ENCODE measurements around the gene LDHAL6B. TPM values are rescaled to one million over a fixed set of nuclear protein-coding genes. Genes with fewer than 3 reads are reported as not detected.

LDHAL6B gene
- total RNA-seq, 1 experiment from 2014 or later, result not detected

- Histone ChIP-seq H3K27ac (ENCODE audit: low read length) (no peak overlapping the region), H3K36me3 (ENCODE audit: insufficient read depth, low read length) (no peaks in the 10 kb centered on the region), H3K27me3 (ENCODE audit: low read length) (no peaks in the 10 kb centered on the region), H3K4me2 (ENCODE audit: low read depth, low read length, poor library complexity, severe bottlenecking) (no peak overlapping the region), H3K9me3 (ENCODE audit: low read length) (no peaks in the 10 kb centered on the region), H2AFZ (ENCODE audit: low read length) (no peak overlapping the region), H3K9ac (ENCODE audit: low read length) (no peak overlapping the region), H3K9me2 (replicated peaks; ENCODE audit: insufficient read depth, low read length) (no peaks in the 10 kb centered on the region), H3K4me3 (ENCODE audit: low read length) (no peak overlapping the region), H3K4me1 (ENCODE audit: low read length) (peaks cover 2% of the 10 kb centered on the region; the same call in 1 of the 2 replicates), H4K20me1 (ENCODE audit: insufficient read depth, low read depth, low read length) (no peaks in the 10 kb centered on the region), H3K79me2 (ENCODE audit: low read length) (no peaks in the 10 kb centered on the region)
- no peak for DNase-seq
Measured at GRCh38 chr15:59243622-59244021, 37.0 kb downstream of the LDHAL6B start.

DNA sequence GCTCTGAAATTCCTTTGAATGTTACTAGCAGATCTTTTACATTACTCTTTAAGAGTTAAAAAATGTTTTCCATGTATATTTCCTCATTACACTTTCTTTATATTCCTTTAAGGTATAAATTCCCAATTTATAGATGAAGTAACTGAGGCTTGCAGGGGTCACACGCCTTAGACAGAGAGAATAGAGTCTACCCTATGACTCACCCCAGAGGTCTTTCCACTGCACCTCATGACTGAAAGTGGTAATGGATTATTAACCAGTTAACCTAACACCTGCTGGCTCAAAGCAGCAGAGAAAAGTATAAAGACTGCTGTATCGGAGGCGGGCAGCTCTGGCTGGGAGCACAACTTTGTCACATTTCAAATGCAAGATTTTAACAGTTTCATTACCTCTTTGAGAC, 37.7 kb downstream of the LDHAL6B start:
- no peak for DNase-seq
- H3K36me3 ChIP-seq (ENCODE audit: insufficient read depth, low read length), result no peaks in the 10 kb centered on the region
- no peaks in the 10 kb centered on the region for H4K20me1 ChIP-seq (ENCODE audit: insufficient read depth, low read depth, low read length)
- H3K9me2 ChIP-seq (replicated peaks; ENCODE audit: insufficient read depth, low read length), result no peaks in the 10 kb centered on the region
- no peaks in the 10 kb centered on the region for H3K27me3 ChIP-seq (ENCODE audit: low read length)
- no peak overlapping the region for H3K4me3 ChIP-seq (ENCODE audit: low read length)
- peaks cover 2% of the 10 kb centered on the region; the same call in 1 of the 2 replicates for H3K4me1 ChIP-seq (ENCODE audit: low read length)
- no peak overlapping the region for H2AFZ ChIP-seq (ENCODE audit: low read length)
- no peaks in the 10 kb centered on the region for H3K9me3 ChIP-seq (ENCODE audit: low read length)
- H3K79me2 ChIP-seq (ENCODE audit: low read length), result no peaks in the 10 kb centered on the region
- no peak overlapping the region for H3K9ac ChIP-seq (ENCODE audit: low read length)
- H3K4me2 ChIP-seq (ENCODE audit: low read depth, low read length, poor library complexity, severe bottlenecking), result no peak overlapping the region
- H3K27ac ChIP-seq (ENCODE audit: low read length), result no peak overlapping the region

DNA sequence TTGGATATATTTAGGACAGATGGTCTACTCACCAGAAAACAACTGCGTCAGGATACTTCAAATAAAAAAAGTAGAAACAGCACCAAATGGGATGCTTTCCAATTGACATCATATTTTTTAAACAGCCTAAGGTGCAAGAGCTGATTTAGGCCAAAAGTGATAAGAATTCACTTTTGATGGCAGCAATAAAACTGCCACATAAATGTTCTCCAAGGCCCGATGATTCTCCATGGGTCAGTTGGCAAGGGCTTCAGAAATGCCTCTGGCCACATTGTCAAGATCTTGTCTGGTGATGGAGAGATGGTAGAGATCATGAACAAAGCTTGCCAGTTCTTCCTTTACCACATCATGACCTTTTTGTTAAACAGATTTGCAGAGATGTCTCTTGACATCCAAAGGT, 38.9 kb downstream of the LDHAL6B start:
- Histone ChIP-seq H3K4me2 (ENCODE audit: low read depth, low read length, poor library complexity, severe bottlenecking) (no peak overlapping the region), H3K4me3 (ENCODE audit: low read length) (no peak overlapping the region), H3K9me3 (ENCODE audit: low read length) (no peaks in the 10 kb centered on the region), H3K27me3 (ENCODE audit: low read length) (no peaks in the 10 kb centered on the region), H3K9me2 (replicated peaks; ENCODE audit: insufficient read depth, low read length) (no peaks in the 10 kb centered on the region), H2AFZ (ENCODE audit: low read length) (no peak overlapping the region), H3K36me3 (ENCODE audit: insufficient read depth, low read length) (no peaks in the 10 kb centered on the region), H3K79me2 (ENCODE audit: low read length) (no peaks in the 10 kb centered on the region), H3K27ac (ENCODE audit: low read length) (no peak overlapping the region), H3K4me1 (ENCODE audit: low read length) (peaks cover 14% of the 10 kb centered on the region), H3K9ac (ENCODE audit: low read length) (no peak overlapping the region), H4K20me1 (ENCODE audit: insufficient read depth, low read depth, low read length) (no peaks in the 10 kb centered on the region)
- no peak for DNase-seq

DNA sequence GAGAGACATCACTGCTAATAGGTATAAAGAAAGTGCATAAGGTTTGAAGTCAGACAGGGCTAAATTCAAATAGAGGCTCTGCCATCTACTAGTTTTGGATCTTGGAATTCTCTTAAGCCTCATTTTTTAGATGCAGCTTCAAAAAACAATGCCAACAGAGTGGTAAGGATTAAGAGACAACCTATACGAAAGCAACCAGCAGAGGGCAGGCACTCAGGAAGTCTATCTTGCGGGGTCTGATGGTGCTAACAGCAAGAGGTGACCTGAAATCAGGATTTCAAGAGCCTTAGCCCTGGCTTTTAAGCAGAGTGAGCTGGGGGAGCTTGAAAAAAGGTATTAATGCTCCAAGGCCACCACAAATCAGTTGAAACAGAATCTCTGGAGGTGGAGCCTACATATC, 40.7 kb downstream of the LDHAL6B start:
- H3K36me3 ChIP-seq (ENCODE audit: insufficient read depth, low read length), result no peaks in the 10 kb centered on the region
- peaks cover 31% of the 10 kb centered on the region for H3K4me1 ChIP-seq (ENCODE audit: low read length)
- no peak overlapping the region for H3K4me3 ChIP-seq (ENCODE audit: low read length)
- H3K79me2 ChIP-seq (ENCODE audit: low read length), result no peaks in the 10 kb centered on the region
- no peak overlapping the region for H3K9ac ChIP-seq (ENCODE audit: low read length)
- no peaks in the 10 kb centered on the region for H3K27me3 ChIP-seq (ENCODE audit: low read length)
- no peak overlapping the region for H3K4me2 ChIP-seq (ENCODE audit: low read depth, low read length, poor library complexity, severe bottlenecking)
- H3K27ac ChIP-seq (ENCODE audit: low read length), result no peak overlapping the region
- no peaks in the 10 kb centered on the region for H3K9me2 ChIP-seq (replicated peaks; ENCODE audit: insufficient read depth, low read length)
- peak; percentile 84 for DNase-seq
- H2AFZ ChIP-seq (ENCODE audit: low read length), result no peak overlapping the region
- H4K20me1 ChIP-seq (ENCODE audit: insufficient read depth, low read depth, low read length), result no peaks in the 10 kb centered on the region
- no peaks in the 10 kb centered on the region for H3K9me3 ChIP-seq (ENCODE audit: low read length)

- no peak for DNase-seq
- Histone ChIP-seq H3K9ac (ENCODE audit: low read length) (no peak overlapping the region), H3K79me2 (ENCODE audit: low read length) (no peaks in the 10 kb centered on the region), H3K36me3 (ENCODE audit: insufficient read depth, low read length) (no peaks in the 10 kb centered on the region), H3K9me3 (ENCODE audit: low read length) (no peaks in the 10 kb centered on the region), H3K4me1 (ENCODE audit: low read length) (peaks cover 34% of the 10 kb centered on the region), H3K4me3 (ENCODE audit: low read length) (no peak overlapping the region), H3K9me2 (replicated peaks; ENCODE audit: insufficient read depth, low read length) (no peaks in the 10 kb centered on the region), H4K20me1 (ENCODE audit: insufficient read depth, low read depth, low read length) (no peaks in the 10 kb centered on the region), H3K27ac (ENCODE audit: low read length) (no peak overlapping the region), H3K27me3 (ENCODE audit: low read length) (no peaks in the 10 kb centered on the region), H3K4me2 (ENCODE audit: low read depth, low read length, poor library complexity, severe bottlenecking) (no peak overlapping the region), H2AFZ (ENCODE audit: low read length) (no peak overlapping the region)
Measured at GRCh38 chr15:59249816-59250215, 43.2 kb downstream of the LDHAL6B start.

DNA sequence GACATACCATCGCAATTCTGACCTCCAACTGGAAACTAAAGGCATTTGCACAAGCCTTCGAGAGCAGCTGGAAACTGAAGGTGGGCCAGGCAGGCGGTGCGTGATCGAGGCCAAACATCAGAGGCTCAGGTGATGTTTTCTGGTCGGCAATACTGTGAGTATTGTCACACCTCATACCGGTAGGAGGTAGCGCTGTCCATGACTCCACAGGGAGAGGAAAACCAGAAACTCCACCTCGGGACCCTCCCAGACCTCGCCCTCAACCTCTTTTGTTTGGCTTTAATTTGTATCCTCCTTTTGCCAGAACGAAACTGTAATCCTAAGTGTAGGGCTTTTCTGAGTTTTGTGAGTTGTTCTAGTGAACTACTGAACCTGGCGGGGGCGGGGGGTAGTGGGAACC, 43.6 kb downstream of the LDHAL6B start:
- Histone ChIP-seq H3K9me3 (ENCODE audit: low read length) (no peaks in the 10 kb centered on the region), H3K4me1 (ENCODE audit: low read length) (peaks cover 34% of the 10 kb centered on the region), H3K27me3 (ENCODE audit: low read length) (no peaks in the 10 kb centered on the region), H3K27ac (ENCODE audit: low read length) (peak overlapping the region; percentile 67; the same call in 1 of the 2 replicates), H2AFZ (ENCODE audit: low read length) (no peak overlapping the region), H3K36me3 (ENCODE audit: insufficient read depth, low read length) (no peaks in the 10 kb centered on the region), H3K9ac (ENCODE audit: low read length) (no peak overlapping the region), H3K4me2 (ENCODE audit: low read depth, low read length, poor library complexity, severe bottlenecking) (peak overlapping the region; percentile 65), H3K4me3 (ENCODE audit: low read length) (no peak overlapping the region), H3K79me2 (ENCODE audit: low read length) (no peaks in the 10 kb centered on the region), H3K9me2 (replicated peaks; ENCODE audit: insufficient read depth, low read length) (no peaks in the 10 kb centered on the region), H4K20me1 (ENCODE audit: insufficient read depth, low read depth, low read length) (no peaks in the 10 kb centered on the region)
- DNase-seq, result no peak

- Histone ChIP-seq H3K9me3 (ENCODE audit: low read length) (no peaks in the 10 kb centered on the region), H3K27ac (ENCODE audit: low read length) (peak overlapping the region; percentile 67), H3K4me1 (ENCODE audit: low read length) (peaks cover 34% of the 10 kb centered on the region), H3K9me2 (replicated peaks; ENCODE audit: insufficient read depth, low read length) (no peaks in the 10 kb centered on the region), H3K27me3 (ENCODE audit: low read length) (no peaks in the 10 kb centered on the region), H3K79me2 (ENCODE audit: low read length) (no peaks in the 10 kb centered on the region), H3K9ac (ENCODE audit: low read length) (peak overlapping the region; percentile 11; the same call in 1 of the 2 replicates), H2AFZ (ENCODE audit: low read length) (0 out of 2 replicates have a peak overlapping the region, but pooled peaks have one; percentile 0), H3K36me3 (ENCODE audit: insufficient read depth, low read length) (no peaks in the 10 kb centered on the region), H3K4me2 (ENCODE audit: low read depth, low read length, poor library complexity, severe bottlenecking) (peak overlapping the region; percentile 65), H4K20me1 (ENCODE audit: insufficient read depth, low read depth, low read length) (no peaks in the 10 kb centered on the region), H3K4me3 (ENCODE audit: low read length) (peak overlapping the region; percentile 26)
- DNase-seq, result peak; percentile 86
Measured at GRCh38 chr15:59251001-59251845, 44.6 kb downstream of the LDHAL6B start.

GRCh38 chr15:59252137-59252536, 45.5 kb downstream of the LDHAL6B start:
- Histone ChIP-seq H3K9ac (ENCODE audit: low read length) (no peak overlapping the region), H3K4me1 (ENCODE audit: low read length) (peaks cover 34% of the 10 kb centered on the region), H2AFZ (ENCODE audit: low read length) (no peak overlapping the region), H3K4me2 (ENCODE audit: low read depth, low read length, poor library complexity, severe bottlenecking) (peak overlapping the region; percentile 65), H3K36me3 (ENCODE audit: insufficient read depth, low read length) (no peaks in the 10 kb centered on the region), H3K27me3 (ENCODE audit: low read length) (no peaks in the 10 kb centered on the region), H3K27ac (ENCODE audit: low read length) (no peak overlapping the region), H4K20me1 (ENCODE audit: insufficient read depth, low read depth, low read length) (no peaks in the 10 kb centered on the region), H3K9me3 (ENCODE audit: low read length) (no peaks in the 10 kb centered on the region), H3K4me3 (ENCODE audit: low read length) (no peak overlapping the region), H3K79me2 (ENCODE audit: low read length) (no peaks in the 10 kb centered on the region), H3K9me2 (replicated peaks; ENCODE audit: insufficient read depth, low read length) (no peaks in the 10 kb centered on the region)
- DNase-seq, result no peak
